ENCODE results near the gene SCML1.

DNA sequence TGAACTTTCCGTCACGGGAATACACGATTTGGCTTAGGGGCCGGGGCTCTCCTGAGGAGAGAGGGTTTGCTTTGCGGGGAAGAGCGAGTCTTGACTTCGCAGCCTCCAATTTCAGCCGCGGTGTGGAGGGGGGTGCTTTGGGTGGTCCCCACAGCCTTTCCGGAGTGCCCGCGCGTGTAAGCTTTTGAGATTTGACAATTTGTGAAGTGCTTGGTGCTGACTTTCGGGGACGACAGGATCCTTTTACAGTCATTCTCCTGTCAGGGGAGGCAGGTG lies 355 bp downstream of the SCML1 start:
- TF ChIP-seq ZNF282 (CRISPR knock-in tag; IDR thresholded peaks at IDR 0.05): no peak
- TF ChIP-seq, protein P1, sequence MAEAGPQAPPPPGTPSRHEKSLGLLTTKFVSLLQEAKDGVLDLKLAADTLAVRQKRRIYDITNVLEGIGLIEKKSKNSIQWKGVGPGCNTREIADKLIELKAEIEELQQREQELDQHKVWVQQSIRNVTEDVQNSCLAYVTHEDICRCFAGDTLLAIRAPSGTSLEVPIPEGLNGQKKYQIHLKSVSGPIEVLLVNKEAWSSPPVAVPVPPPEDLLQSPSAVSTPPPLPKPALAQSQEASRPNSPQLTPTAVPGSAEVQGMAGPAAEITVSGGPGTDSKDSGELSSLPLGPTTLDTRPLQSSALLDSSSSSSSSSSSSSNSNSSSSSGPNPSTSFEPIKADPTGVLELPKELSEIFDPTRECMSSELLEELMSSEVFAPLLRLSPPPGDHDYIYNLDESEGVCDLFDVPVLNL (CRISPR knock-in tag; IDR thresholded peaks at IDR 0.05; ENCODE audit: low read depth): no peak
- no peak for TF ChIP-seq MCM7 (IDR thresholded peaks at IDR 0.05)
- no peak for TF ChIP-seq CTCF (IDR thresholded peaks at IDR 0.05 in 2 of 3, conservative IDR thresholded peaks at IDR 0.05 in 1 of 3; ENCODE audit: insufficient read depth in 2 of 3, low read depth in 1 of 3, low read length in 3 of 3)
- TF ChIP-seq MAFK (IDR thresholded peaks at IDR 0.05; ENCODE audit: low read length): no peak
- TF ChIP-seq SREBF1 (IDR thresholded peaks at IDR 0.05; ENCODE audit: borderline replicate concordance, low read depth, low read length): no peak
- no peak for TF ChIP-seq JUN (IDR thresholded peaks at IDR 0.05; ENCODE audit: borderline replicate concordance, low read depth, low read length)
- TF ChIP-seq JUN (CRISPR knock-in tag; IDR thresholded peaks at IDR 0.05; ENCODE audit: borderline replicate concordance): no peak

Measured in K562 (cell line).